Astrocyte (in vitro differentiated cells and primary cell): Measurements from ENCODE around the gene GET3. TPM values are rescaled to one million over a fixed set of nuclear protein-coding genes. Genes with fewer than 3 reads are reported as not detected.

Source experiments
- DNase-seq: peaks from one replicate; pipeline ENCODE4 v3.0.0-alpha.2; 2010; ENCODE audit warnings: low read depth
- FAIRE-seq: peaks from 2 replicates; lab custom pipeline; 2011; peaks lifted over from hg19 to GRCh38; lab: Jason Lieb, UNC
- H2AFZ ChIP-seq: 2 replicates; pipeline ENCODE4 v1.6.0; 2012; ENCODE audit warnings: low read depth, low read length, inconsistent platforms
- H3K27ac ChIP-seq: 2 replicates; pipeline ENCODE4 v1.5.1; 2011; ENCODE audit warnings: low read depth, low read length, inconsistent platforms
- H3K27me3 ChIP-seq: 2 replicates; pipeline ENCODE4 v1.6.0; 2011; ENCODE audit warnings: low read length, inconsistent platforms; ENCODE audit not compliant: insufficient read depth
- H3K36me3 ChIP-seq: 2 replicates; pipeline ENCODE4 v1.5.1; 2011; ENCODE audit warnings: low read length, inconsistent platforms; ENCODE audit not compliant: insufficient read depth
- H3K4me1 ChIP-seq: 2 replicates; pipeline ENCODE4 v1.5.1; 2011; ENCODE audit warnings: low read length, inconsistent platforms; ENCODE audit not compliant: insufficient read depth
- H3K4me2 ChIP-seq: 2 replicates; pipeline ENCODE4 v1.6.0; 2012; ENCODE audit warnings: low read length, inconsistent platforms
- H3K4me3 ChIP-seq: 2 replicates; pipeline ENCODE4 v1.5.1; 2011; ENCODE audit warnings: low read depth, mild to moderate bottlenecking, low read length, inconsistent platforms; ENCODE audit not compliant: insufficient read depth
- H3K79me2 ChIP-seq: 2 replicates; pipeline ENCODE4 v1.6.0; 2012; ENCODE audit warnings: mild to moderate bottlenecking, low read length, inconsistent platforms; ENCODE audit not compliant: insufficient read depth
- H3K9ac ChIP-seq: 2 replicates; pipeline ENCODE4 v1.6.0; 2012; ENCODE audit warnings: mild to moderate bottlenecking, low read length, inconsistent platforms
- H3K9me3 ChIP-seq: 2 replicates; pipeline ENCODE4 v1.5.1; 2012; ENCODE audit warnings: low read depth, mild to moderate bottlenecking, low read length, inconsistent platforms; ENCODE audit not compliant: insufficient read depth
- H4K20me1 ChIP-seq: 2 replicates; pipeline ENCODE4 v1.6.0; 2012; ENCODE audit warnings: low read length, inconsistent platforms; ENCODE audit not compliant: insufficient read depth
- H3K27ac Mint-ChIP-seq: one replicate; pipeline ENCODE4 v1.8.0; 2021; ENCODE audit warnings: mild to moderate bottlenecking, mixed read lengths; ENCODE audit not compliant: unreplicated experiment
- H3K27me3 Mint-ChIP-seq: one replicate; pipeline ENCODE4 v1.8.0; 2021; ENCODE audit warnings: low read depth, mixed read lengths; ENCODE audit not compliant: unreplicated experiment
- H3K36me3 Mint-ChIP-seq: one replicate; pipeline ENCODE4 v1.8.0; 2021; ENCODE audit warnings: low read depth, mixed read lengths; ENCODE audit not compliant: unreplicated experiment
- H3K4me1 Mint-ChIP-seq: one replicate; pipeline ENCODE4 v1.8.0; 2021; ENCODE audit warnings: low read depth, mixed read lengths; ENCODE audit not compliant: unreplicated experiment
- H3K4me3 Mint-ChIP-seq: one replicate; pipeline ENCODE4 v1.8.0; 2021; ENCODE audit warnings: mild to moderate bottlenecking, moderate library complexity, mixed read lengths; ENCODE audit not compliant: unreplicated experiment
- H3K9me3 Mint-ChIP-seq: one replicate; pipeline ENCODE4 v1.8.0; 2021; ENCODE audit warnings: mild to moderate bottlenecking, mixed read lengths; ENCODE audit not compliant: unreplicated experiment
- EZH2 ChIP-seq: IDR thresholded peaks from 2 replicates; pipeline ENCODE4 v1.6.1; 2012; ENCODE audit warnings: mild to moderate bottlenecking, low read length, inconsistent platforms; ENCODE audit not compliant: insufficient read depth
- total RNA-seq: library from RNA; stranded (reverse); gene quantifications from 2 replicates; pipeline ENCODE4 v1.2.1, GENCODE V29; 2021
- TF ChIP-seq, protein P1 (sequence below): IDR thresholded peaks from 2 replicates; pipeline ENCODE4 v1.5.1; 2011; ENCODE audit warnings: low read depth, mild to moderate bottlenecking, inconsistent platforms, low read length, moderate library complexity; ENCODE audit not compliant: insufficient read depth

GET3 gene
- total RNA-seq, 1 donor from 2014 or later, result 66.8 TPM

- TF ChIP-seq EZH2, result no peak
- TF ChIP-seq, protein P1, sequence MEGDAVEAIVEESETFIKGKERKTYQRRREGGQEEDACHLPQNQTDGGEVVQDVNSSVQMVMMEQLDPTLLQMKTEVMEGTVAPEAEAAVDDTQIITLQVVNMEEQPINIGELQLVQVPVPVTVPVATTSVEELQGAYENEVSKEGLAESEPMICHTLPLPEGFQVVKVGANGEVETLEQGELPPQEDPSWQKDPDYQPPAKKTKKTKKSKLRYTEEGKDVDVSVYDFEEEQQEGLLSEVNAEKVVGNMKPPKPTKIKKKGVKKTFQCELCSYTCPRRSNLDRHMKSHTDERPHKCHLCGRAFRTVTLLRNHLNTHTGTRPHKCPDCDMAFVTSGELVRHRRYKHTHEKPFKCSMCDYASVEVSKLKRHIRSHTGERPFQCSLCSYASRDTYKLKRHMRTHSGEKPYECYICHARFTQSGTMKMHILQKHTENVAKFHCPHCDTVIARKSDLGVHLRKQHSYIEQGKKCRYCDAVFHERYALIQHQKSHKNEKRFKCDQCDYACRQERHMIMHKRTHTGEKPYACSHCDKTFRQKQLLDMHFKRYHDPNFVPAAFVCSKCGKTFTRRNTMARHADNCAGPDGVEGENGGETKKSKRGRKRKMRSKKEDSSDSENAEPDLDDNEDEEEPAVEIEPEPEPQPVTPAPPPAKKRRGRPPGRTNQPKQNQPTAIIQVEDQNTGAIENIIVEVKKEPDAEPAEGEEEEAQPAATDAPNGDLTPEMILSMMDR, result no peak
- Histone ChIP-seq H3K4me3 (no peak overlapping the region), H3K27ac (no peak overlapping the region), H3K9ac (no peak overlapping the region), H4K20me1 (peaks cover 11% of the 10 kb centered on the region), H3K9me3 (no peaks in the 10 kb centered on the region), H2AFZ (no peak overlapping the region), H3K4me1 (peaks cover 57% of the 10 kb centered on the region), H3K4me2 (no peak overlapping the region), H3K36me3 (no peaks in the 10 kb centered on the region), H3K27me3 (no peaks in the 10 kb centered on the region), H3K79me2 (peaks cover 11% of the 10 kb centered on the region)
- Mint-ChIP-seq H3K36me3 (no peaks in the 10 kb centered on the region), H3K4me1 (peaks cover 23% of the 10 kb centered on the region), H3K4me3 (no peak overlapping the region), H3K9me3 (no peaks in the 10 kb centered on the region), H3K27ac (no peak overlapping the region), H3K27me3 (no peaks in the 10 kb centered on the region)
- no peak for FAIRE-seq
- no peak for DNase-seq
Observed at GRCh38 chr19:12787458-12787857, 50.2 kb downstream of the GET3 start.

DNA sequence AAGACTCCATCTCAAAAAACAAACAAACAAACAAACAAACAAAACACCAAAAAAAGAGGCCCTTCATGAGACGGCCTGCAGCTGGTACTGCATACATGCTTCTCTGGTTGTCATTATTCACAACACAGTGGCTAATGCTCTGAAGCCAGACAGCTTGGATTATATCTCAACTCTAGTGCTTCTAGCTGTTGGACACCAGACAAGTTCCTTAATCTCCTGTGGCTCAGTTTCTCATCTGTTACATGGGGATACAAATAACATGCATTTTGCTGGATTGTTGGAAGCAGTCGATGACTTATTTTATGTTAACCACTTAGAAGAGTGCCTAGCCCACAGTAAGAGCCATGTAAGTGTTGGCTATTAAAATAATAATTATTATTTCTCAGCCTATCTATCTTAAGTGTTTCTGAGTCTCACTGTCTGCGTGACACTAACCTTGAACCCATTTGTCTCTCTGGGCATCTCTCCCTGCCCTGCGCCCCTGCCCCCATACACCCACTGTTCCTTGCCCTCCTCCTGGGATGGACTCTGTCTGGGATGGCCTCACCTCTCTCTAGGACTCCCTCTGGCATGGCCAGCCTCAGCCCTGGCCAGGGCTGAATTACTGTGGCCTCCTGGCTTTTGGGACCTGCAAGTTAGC is 50.9 kb downstream of the GET3 start:
- peak overlapping the region; percentile 99 for H3K27ac Mint-ChIP-seq
- H3K27ac ChIP-seq, result peak overlapping the region; percentile 70
- peaks cover 51% of the 10 kb centered on the region for H3K4me1 ChIP-seq
- no peaks in the 10 kb centered on the region for H3K9me3 Mint-ChIP-seq
- peaks cover 18% of the 10 kb centered on the region for H4K20me1 ChIP-seq
- TF ChIP-seq, protein P1, result no peak
- TF ChIP-seq EZH2, result no peak
- no peak overlapping the region for H3K4me3 ChIP-seq
- no peaks in the 10 kb centered on the region for H3K36me3 ChIP-seq
- H3K9ac ChIP-seq, result peak overlapping the region; percentile 94
- FAIRE-seq, result no peak
- no peak overlapping the region for H3K4me3 Mint-ChIP-seq
- no peaks in the 10 kb centered on the region for H3K27me3 ChIP-seq
- no peaks in the 10 kb centered on the region for H3K27me3 Mint-ChIP-seq
- peaks cover 18% of the 10 kb centered on the region for H3K79me2 ChIP-seq
- peaks cover 23% of the 10 kb centered on the region for H3K4me1 Mint-ChIP-seq
- no peaks in the 10 kb centered on the region for H3K36me3 Mint-ChIP-seq
- no peaks in the 10 kb centered on the region for H3K9me3 ChIP-seq
- H3K4me2 ChIP-seq, result peak overlapping the region; percentile 91
- no peak for DNase-seq
- H2AFZ ChIP-seq, result no peak overlapping the region

DNA sequence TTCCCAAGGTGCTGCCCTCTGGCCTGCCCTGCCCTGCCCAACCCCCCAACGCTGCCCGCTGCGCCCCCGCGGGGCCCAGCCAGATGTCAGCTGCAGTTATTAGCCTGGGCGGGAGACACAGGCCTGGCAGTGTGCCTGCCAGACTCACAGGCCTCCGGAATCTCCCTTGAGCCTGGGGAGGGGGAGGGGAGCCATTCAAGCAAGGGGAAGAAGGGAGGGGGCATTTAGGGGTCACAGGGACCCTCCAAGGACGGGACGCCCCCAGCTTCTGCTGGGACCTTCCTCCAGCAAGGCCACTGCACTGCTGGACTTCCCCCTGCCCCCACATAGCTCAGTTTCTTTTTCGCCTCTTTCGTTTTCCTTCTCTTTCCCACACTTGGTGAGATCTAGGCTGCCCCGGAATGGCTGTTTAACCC is 51.4 kb downstream of the GET3 start:
- peaks cover 19% of the 10 kb centered on the region for H4K20me1 ChIP-seq
- no peaks in the 10 kb centered on the region for H3K36me3 ChIP-seq
- Mint-ChIP-seq H3K27me3 (no peaks in the 10 kb centered on the region), H3K36me3 (no peaks in the 10 kb centered on the region), H3K4me1 (peaks cover 19% of the 10 kb centered on the region), H3K9me3 (no peaks in the 10 kb centered on the region), H3K27ac (peak overlapping the region; percentile 99), H3K4me3 (peak overlapping the region; percentile 77)
- peak overlapping the region; percentile 58 for H2AFZ ChIP-seq
- H3K9me3 ChIP-seq, result no peaks in the 10 kb centered on the region
- peak overlapping the region; percentile 70 for H3K27ac ChIP-seq
- peak overlapping the region; percentile 39 for H3K4me3 ChIP-seq
- peaks cover 21% of the 10 kb centered on the region for H3K79me2 ChIP-seq
- H3K9ac ChIP-seq, result peak overlapping the region; percentile 94
- FAIRE-seq (no peak), DNase-seq (no peak)
- TF ChIP-seq, protein P1, result no peak
- no peak for TF ChIP-seq EZH2
- H3K27me3 ChIP-seq, result no peaks in the 10 kb centered on the region
- peak overlapping the region; percentile 91 for H3K4me2 ChIP-seq
- H3K4me1 ChIP-seq, result peaks cover 46% of the 10 kb centered on the region
